ENCODE results near the gene REC114. TPM values are rescaled to one million over a fixed set of nuclear protein-coding genes. Genes with fewer than 3 reads are reported as not detected.
"Not testable (repeated sequence)": the region's sequence is repeated elsewhere in the genome, so short reads cannot be mapped to it uniquely, and the experiment has no call there.

REC114 gene
- total RNA-seq, 1 donor from 2014 or later: not detected

DNA sequence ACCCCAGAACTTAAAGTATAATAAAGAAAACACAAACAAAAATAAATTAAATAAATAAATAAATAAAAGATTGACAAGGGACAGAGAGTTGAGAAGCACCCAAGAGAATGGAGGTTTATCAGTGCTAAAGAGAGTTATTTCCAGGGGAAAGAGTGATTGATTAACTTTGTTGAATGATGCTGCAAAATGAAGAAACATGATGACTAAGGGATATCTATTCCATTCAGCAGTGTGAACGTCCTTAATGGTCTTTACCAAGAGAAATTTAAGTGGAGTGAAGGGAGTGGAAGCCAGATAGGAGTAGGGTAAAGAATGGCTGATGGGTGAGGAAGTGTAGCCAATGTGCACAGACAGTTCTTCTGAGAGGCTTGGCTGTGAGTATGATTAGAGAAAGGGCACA, 11.1 kb downstream of the REC114 start:
- no peak for DNase-seq (ENCODE audit: extremely low read depth, low read depth, low spot score)

DNA sequence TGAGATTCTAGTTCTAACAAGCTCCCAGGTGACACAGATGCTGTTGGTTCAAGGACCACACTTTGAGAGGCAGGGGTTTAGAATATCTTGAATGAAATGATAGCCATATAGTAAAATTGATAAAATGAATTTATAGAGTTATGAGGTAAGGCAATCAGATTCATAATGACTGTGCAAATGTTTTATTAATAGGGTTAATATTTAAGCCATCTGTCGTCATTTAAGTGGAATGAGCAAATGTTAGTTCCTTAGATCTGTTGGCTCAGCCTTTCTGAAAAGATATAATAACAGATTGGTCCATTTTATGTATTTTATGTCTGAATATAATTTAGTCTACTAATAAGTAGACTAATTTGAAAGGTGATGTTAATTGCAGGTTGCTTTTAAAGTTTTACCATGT, 12.9 kb downstream of the REC114 start:
- no peak for DNase-seq (ENCODE audit: extremely low read depth, low read depth, low spot score)

DNA sequence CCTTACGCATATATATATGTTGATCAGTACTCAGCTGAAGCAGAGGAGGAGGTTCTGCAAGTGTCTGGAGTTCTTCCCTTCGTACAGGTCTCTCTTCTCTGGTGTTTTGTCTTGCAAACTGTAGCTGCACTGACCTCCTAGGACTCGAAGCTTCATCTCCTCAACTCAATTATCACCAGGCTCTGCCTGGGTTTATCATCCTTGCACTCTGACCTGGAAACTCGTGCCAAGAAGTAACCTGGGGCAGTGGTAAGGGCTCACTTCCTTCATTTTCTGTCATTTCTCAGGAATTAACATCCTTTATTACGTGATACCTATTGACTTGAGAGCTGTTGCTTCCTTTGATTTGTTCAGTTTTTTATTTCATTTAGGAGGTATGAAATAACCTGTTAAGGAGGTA, 14.4 kb downstream of the REC114 start:
- no peak for DNase-seq (ENCODE audit: extremely low read depth, low read depth, low spot score)

DNA sequence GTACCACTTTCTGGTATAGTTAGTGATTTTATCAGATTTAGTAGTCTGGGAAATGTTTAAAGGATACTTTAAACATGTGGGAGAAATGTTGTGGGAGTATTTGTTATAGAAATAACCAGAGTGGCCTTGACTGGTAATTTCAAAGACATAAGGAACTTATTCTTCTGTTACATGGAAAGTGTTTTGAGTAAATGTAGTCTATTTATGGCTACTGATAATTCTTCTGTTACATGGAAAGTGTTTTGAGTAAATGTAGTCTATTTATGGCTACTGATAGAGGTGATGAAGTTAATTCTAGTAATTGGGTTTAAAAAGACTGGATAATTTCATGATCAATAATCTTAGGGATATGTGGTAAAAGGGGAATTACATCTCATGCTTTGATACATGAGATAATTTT, 17.7 kb downstream of the REC114 start:
- DNase-seq (ENCODE audit: extremely low read depth, low read depth, low spot score): no peak

DNA sequence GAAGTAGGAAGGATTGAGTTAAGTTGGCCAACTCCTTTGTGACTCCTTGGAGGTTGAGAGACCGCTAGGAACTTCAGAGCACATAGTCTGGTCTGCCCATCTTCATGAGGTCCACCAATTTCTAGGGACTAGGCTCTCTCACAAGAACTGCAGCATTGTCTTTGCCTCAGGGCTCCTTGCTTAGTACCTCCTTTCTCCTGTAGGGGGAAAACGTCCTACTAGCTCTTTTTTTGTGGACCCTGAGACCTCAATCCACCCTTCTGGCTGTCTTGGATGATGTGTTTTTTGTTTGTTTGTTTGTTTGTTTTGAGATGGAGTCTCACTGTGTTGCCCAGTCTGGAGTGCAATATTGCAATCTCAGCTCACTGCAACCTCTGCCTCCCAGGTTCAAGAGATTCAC, 21.6 kb downstream of the REC114 start:
- no peak for DNase-seq (ENCODE audit: extremely low read depth, low read depth, low spot score)

DNA sequence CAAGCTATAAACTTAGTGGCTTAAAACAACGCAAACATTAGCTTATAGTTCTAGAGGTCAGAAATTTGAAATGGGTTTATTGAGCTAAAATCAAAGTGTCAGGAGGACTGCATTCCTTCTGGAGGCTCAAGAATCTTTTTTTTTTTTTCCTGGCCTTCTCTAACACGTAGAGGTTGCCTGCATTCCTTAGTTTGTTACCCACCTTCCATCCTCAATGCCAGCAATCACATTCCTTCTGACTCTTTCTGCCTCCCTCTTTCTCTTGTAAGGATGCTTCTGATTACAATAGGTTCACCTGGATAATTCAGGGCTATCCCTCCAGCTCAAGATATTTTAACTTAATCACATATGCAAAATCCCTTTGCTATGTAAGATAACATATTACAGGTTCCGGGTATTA, 24.8 kb downstream of the REC114 start:
- no peak for DNase-seq (ENCODE audit: extremely low read depth, low read depth, low spot score)

DNA sequence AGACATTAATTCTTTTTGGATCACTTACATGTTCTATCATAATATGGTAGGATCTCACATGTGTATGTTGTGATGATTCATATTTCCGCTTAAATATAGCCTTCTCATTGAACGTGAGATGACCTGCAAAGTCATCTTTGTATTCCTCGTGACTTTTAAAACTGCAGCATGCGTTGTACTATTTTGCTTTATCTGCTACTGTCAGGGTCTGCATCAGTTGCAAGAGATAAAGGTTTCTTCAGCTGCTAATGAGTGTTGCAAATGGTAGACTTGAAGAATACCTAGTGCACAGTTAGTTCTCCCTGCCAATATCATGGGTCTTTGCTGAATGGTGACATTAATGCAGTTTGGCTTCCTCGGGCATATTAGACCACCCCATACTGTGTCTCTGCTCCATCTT, 31.8 kb downstream of the REC114 start:
- no peak for DNase-seq (ENCODE audit: extremely low read depth, low read depth, low spot score)

DNA sequence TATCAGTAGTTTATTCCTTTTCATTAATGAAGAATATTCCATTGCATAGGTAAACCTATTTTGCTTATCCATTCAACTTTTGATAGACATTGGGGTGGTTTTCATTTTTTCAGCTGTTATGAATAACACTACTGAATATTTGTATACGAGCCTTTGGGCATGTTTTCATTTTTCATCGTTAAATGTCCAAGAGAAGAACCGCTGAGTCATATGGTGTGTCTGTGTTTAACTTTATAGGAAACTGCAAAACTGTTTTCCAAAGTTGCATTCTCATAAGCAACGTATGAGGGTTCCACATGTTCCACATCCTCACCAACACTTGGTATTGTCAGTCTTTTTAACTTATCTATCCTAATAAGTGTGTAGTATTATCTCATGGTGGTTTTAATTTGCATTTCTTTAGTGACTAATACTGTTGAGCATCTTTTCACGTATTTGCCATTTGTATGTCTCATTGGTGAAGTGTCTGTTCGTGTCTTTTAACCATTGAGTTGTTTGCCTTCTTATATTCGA, 33.8 kb downstream of the REC114 start:
- no peak for DNase-seq (ENCODE audit: extremely low read depth, low read depth, low spot score)

DNA sequence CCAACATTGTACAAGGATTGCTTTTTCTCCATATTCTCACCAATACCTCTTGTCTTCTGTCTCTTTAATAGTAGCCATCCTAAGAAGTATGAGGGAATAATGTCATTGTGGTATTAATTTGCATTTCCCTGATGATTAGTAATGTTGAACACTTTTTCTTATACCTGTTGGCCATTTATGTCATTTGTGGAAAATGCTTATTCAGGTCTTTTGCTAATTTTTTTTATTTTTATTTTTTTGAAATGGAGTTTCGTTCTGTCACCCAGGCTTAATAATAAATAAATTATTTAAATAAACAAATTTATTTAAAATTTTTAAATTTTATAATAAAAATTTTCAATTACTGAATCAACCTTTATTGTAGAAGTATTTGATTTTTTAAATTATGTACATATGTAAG, 37.1 kb downstream of the REC114 start:
- no peak for DNase-seq (ENCODE audit: extremely low read depth, low read depth, low spot score)

DNA sequence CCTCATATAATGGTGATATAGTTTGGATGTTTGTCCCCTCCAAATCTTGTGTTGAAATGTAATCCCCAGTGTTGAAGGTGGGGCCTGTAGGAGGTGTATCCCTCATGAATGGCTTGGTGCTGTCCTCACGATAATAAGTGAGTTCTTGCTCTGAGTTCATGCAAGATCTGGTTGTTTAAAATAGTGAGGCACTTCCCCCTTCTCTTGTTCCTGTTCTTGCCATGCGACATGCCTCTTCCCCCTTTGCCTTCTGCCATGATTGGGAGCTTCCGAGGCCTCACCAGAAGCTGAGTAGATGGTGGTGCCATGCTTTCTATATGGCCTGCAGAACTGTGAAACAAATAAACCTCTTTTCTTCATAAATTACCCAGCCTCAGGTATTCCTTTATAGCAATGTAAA, 39.2 kb downstream of the REC114 start:
- no peak for DNase-seq (ENCODE audit: extremely low read depth, low read depth, low spot score)

DNA sequence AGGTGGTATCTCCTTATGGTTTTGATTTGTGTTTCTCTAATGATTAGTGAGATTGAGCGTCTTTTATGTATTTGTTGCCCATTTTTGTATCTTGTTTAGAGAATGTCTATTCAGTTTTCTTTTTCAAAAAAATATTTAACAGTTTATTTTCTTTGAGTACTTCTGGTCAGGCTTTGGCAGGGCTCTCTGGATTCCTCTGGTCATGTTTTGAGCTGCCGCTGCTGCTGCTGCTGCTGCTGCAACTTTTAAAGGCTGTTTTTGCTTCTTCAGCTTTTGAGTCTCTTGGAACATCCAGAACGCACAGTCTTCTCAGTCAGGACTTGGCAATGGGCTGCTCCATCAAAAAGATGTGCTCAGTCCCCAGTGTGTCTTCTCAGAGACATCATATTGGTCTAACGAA, 40.1 kb downstream of the REC114 start:
- no peak for DNase-seq (ENCODE audit: extremely low read depth, low read depth, low spot score)

DNA sequence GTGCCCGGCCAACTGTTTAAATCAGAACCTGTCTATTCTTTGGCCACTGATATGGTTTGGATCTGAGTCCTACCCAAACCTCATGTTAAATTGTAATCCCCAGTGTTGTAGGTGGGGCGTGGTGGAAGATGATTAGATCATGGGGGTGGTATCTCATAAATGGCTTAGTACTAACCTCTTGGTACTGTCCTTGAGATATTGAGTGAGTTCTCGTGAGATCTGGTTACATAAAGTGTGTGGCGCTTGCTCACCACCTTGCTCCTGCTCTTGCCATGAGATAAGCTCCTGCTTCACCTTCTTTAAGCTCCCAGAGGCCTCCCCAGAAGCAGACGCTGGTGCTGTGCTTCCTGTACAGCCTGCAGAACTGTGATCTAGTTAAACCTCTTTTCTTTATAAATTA, 42.4 kb downstream of the REC114 start:
- DNase-seq (ENCODE audit: extremely low read depth, low read depth, low spot score): no peak

DNA sequence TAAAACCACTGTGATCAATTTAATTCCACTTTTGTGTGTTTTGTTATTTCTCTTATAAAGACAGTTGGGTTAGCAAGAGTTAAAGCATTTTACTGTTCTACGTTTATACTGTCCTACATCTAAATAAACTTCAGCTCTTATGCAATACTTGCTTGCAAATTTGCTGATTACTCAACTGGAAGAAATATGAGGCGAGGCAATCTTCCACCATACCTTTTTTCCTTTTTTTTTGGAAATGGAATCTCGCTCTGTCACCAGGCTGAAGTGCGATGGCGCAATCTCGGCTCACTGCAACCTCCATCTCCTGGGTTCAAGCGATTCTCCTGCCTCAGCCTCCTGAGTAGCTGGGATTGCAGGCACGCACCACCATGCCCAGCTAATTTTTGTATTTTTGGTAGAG, 42.9 kb downstream of the REC114 start:
- DNase-seq (ENCODE audit: extremely low read depth, low read depth, low spot score): not testable (repeated sequence)

DNA sequence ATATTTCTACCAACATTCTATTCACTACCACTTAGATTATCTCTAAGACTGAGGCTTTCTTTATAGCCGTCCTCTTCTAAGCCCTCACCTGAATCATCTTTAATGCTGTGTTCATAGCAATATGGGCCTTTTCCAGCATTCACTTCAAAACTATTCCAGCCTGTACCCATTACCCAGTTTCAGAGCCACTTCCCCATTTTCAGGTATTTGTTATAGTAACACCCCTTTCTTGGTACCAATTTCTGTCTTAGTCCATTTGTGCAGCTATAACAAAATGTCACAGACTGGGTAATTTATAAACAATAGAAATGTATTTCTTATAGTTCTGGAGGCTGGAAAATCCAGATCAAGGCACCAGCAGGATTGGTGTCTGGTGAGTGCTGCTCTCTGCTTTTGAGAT, 45.7 kb downstream of the REC114 start:
- no peak for DNase-seq (ENCODE audit: extremely low read depth, low read depth, low spot score)

DNA sequence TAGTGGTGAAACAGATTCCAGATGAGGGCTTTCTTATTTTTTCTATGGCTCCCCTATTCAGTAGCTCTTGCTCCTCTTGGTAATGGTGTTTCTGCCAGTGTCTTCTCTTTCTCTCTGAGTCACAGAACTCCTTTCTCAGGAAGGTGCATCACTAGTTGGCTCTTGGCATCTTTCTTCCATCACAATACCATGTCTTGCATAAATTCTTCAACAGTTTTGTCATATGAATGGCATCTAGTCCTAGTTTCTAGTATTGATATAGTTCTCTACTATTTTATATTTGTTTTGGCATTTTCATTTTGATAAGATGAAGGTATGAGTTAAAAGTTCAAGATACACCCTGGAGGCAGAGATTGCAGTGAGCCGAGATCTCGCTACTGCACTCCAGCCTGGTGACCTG, 51.0 kb downstream of the REC114 start:
- DNase-seq (ENCODE audit: extremely low read depth, low read depth, low spot score): no peak

DNA sequence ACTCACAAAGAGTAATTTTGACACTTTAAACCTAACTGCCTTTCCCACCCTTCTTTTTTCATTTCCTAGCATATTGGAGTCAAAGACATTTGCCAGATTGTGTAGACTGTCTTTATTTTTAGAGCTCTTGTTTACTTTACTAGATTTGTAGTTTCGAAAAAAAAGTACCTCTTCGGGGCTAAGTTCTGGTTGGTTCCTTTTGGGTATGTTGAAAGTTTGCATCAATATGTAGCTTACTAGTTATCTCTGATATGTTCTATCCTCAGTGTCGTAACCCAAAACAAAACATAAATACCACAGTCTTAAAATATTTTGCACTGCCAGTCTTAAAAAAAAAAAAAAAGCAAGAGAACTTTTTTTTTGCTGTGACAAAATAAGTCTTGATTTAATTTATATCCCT, 52.2 kb downstream of the REC114 start:
- no peak for DNase-seq (ENCODE audit: extremely low read depth, low read depth, low spot score)

DNA sequence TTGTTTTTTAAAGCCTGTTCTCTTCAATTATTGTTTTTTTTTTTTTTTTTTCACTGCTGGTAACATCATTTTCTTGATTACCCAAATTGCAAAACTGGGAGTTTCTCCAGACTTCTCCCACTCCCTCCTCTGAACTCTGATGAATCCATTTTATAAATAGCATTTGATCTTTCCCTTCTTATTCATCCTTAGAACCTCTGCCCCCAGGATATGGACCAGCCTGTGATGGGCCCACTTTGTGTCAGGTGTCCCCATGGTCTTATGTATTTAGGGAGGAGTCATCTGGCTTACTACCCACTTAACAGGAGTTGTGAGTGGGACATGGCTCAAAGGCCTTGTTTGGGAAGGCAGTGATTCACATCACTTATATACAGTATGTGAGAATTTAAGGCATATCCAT, 57.7 kb downstream of the REC114 start:
- DNase-seq (ENCODE audit: extremely low read depth, low read depth, low spot score): no peak

DNA sequence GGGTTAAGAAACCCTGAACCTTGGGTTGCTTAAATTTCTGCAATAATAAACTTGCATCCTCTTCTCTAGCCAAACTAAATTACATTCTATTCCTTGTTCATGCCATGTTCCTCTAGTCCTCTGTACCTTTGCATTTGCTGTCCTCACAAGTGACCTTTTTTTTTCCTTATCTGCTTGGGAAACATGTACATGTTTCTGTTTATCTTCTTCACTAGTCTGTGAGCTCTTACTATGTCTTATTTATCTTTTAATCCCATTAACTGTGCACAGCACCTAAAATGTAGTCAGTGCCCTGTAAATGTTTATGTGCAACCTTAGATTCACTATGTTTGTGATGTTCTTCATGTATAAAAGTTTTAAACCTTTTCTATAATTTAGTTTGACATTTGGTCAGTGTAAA, 61.9 kb downstream of the REC114 start:
- DNase-seq (ENCODE audit: extremely low read depth, low read depth, low spot score): no peak

DNA sequence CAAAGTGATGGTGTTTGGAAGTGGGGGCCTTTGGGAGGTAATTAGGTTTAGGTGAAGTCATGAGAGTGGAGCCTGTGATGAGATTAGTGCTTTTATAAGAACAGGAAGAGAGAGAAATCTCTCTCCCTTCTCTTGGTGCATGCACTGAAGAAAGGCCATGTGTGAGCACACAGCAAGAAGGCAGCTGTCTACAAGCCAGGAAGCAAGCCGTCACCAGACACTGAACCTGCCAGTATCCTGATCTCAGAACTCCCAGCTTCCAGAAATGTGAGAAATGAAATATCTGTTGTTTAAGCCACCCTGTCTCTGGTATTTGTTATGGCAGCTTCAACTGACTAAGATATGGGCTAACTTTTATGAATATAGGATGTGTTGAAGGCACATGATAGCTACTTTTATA, 72.6 kb downstream of the REC114 start:
- no peak for DNase-seq (ENCODE audit: extremely low read depth, low read depth, low spot score)

DNA sequence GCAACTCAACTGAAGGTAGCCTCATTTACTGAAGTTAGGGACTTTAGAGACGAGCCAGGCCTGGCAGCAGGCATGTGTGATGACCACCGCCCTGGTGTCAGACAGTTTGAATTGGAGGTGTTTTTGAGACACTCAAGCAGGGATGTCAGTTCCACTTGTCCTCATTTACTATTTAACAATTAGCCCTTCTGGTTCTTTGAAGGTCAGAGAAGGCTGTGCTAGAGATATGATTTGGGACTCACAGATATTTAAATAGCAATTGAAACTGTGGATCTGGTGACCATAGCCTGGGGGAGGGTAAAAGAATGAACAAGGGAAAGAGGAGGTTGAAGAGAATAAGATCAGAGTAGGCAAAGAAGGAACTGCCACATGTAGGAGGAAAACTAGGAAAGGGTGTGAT, 74.6 kb downstream of the REC114 start:
- DNase-seq (ENCODE audit: extremely low read depth, low read depth, low spot score): no peak

DNA sequence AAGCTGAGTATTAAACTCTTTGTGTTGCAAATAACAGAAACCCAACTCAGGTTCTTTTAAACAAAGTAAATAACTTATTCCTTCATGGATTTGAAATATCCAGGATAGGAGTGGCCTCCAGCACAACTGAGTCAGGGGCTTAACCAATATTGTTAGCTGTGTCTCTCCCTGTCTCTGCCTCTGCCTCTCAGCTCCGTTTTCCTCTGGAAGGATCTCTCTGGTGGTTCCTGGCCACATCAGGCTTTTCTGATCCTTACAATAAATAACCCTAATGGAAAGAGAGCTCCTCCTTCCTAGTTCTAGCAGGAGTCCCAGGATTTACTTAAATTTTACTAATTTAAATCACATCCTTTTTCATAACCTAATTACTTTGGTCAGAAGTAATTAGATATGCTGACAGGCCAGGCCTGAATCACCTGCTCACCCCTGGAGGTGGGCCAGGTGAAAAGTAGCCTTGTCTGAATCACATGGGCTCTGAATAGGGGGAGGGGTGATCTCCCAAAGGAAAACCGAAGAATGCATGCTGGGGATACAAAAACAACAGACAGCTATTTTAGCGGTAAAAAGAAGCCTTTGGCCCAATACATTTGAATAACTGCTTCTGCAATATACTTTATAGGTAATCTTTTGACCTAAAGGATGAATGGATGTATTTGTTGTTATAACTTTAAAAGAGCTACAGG, 75.4 kb downstream of the REC114 start:
- no peak for DNase-seq (ENCODE audit: extremely low read depth, low read depth, low spot score)

DNA sequence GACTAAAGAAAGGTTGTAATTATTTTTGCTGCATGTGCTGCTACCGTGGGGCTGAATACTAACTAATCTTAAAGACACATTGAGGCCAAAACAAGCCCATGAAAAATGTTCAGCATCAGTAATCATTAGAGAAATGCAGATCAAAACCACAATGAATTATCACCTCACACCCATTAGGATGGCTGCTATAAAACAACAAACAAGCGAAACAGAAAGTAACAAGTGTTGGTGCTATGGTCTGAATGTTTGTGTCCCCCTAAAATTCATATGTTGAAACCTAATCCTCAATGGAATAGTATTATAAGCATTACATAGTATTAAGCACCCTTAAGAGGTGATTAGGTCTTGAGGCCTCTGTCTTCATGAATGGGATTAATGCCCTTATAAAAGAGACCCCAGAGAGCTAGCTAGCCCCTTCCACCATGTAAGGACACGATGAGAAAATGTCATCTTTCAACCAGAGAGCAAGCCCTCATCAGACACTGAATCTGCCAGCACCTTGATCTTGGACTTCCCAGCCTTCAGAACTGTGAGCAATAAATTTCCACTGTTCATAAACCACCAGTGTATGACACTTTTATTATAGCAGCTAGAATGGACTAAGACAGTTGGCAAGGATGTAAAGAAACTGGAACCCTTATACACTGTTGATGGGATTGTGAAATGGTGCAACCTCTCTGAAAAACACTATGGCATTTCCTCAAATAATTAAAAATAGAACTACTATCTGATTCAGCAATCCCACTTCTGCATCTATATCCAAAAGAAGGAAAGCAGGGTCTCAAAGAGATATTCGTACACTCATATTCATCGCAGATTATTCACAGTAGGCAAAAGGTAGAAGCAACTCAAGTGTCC, 76.1 kb downstream of the REC114 start:
- DNase-seq (ENCODE audit: extremely low read depth, low read depth, low spot score): no peak

All from glomerular endothelial cell (primary cell).